ENCODE data around the gene CEP112.

Gene CEP112

DNA sequence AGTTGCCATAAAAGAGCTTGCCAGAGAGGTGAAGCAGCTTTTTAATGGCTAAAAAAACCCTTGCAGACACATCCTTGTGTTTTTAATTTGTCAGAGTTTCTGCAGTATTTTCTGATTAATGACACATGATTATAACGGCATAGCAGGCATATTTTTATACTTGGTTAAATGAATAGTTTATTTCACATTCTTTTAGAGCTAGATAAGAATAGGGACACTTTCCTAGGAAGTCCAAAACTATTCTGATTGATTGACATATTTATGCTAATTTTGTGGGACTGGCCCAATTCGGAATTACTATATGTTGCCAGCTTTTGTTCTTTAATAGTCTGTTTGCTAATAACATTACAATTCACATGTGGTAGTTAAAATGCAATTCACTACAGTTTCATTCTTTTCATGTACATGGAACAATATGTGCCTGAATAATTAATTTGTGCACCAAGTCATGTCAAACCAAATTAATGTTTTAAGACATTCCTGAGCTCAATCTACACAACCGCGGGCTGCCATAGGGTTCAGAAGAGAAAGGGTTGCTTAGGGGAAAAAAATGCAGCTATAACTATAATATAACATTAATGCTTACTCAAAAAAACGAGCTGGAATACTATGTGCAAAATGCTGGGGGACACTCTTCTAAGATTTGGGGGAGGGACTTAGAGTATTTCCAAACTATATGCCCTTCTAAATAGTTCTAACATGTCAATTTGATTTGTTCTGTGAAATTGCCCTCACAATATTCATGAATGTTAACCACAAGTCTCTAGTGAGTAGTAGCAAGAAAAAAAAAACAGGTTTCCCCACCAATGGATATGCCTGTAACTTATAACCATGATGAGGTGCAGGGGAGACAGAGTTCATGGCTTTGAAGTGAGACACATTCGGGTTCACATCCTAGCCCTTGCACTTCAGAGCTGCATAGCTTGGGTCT is 305.4 kb downstream of the CEP112 start:
- DNase-seq (ENCODE audit: low spot score) = no peak
- TF ChIP-seq CTCF (IDR thresholded peaks at IDR 0.05; ENCODE audit: extremely low read depth, insufficient read depth, missing control alignments) = no peak
- in situ Hi-C loops (cut with MboI; ENCODE audit: low pct_unique_long_range_greater_than_20kb, low sequenced_read_pairs, unreplicated experiment) = no loop called here

DNA sequence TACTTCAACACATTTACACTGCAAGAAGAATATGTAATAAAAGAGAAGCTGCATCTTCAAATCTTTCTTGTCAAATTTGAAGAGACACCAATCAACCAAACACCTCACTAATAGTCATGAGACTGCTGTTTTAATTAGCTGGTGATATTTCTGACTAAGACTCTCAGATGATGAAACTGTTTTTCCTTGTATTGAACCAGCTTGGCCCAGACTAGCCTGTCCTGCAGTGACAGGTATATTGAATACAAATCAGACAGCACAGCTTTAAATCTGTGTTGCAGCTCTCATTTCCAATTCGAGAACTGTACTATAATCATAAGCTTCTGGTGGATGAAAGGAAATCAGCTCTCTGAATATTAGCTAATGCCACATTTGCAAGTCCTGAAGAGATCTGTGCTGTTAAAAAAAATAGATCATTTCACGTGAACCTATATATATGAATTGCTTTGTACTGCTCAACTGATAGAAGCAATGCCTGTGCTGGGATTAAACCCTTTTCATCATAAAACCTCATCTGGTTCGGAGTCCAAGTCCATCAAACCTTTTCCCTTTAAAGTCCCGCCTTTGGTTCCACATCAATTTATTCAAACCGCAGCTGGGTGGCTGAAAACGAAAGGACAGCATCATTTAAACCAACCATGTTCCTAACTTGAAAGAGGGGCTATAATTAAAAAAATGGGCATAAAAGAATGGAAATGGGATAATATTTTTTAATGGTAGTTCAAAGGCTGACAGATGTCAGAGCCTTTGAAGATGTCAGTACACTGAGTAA is 306.2 kb downstream of the CEP112 start:
- in situ Hi-C loops (cut with MboI; ENCODE audit: low pct_unique_long_range_greater_than_20kb, low sequenced_read_pairs, unreplicated experiment) = no loop called here
- no peak for TF ChIP-seq CTCF (IDR thresholded peaks at IDR 0.05; ENCODE audit: extremely low read depth, insufficient read depth, missing control alignments)
- no peak for DNase-seq (ENCODE audit: low spot score)

DNA sequence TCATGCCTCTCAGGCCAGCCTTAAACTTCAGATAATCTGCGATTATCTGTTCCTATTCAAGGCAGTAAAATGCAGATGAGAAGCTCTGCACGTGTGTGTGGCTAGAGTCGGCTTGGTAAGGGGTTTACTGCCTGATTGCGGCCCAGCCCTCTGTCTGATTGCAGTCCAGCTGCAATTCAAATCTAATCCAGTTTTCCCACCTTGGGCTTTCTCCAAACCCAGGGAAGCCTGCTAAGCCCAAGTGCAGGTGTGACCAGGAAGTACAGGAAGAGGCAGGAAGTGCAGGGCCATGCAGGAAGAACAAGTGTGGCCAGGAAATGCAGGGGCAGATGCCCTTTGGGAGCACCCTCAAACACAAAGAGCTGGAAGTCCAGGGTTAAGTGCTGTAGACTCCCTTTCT is 314.9 kb downstream of the CEP112 start:
- in situ Hi-C loops (cut with MboI; ENCODE audit: low pct_unique_long_range_greater_than_20kb, low sequenced_read_pairs, unreplicated experiment) = no loop called here
- no peak for DNase-seq (ENCODE audit: low spot score)
- TF ChIP-seq CTCF (IDR thresholded peaks at IDR 0.05; ENCODE audit: extremely low read depth, insufficient read depth, missing control alignments) = no peak

DNA sequence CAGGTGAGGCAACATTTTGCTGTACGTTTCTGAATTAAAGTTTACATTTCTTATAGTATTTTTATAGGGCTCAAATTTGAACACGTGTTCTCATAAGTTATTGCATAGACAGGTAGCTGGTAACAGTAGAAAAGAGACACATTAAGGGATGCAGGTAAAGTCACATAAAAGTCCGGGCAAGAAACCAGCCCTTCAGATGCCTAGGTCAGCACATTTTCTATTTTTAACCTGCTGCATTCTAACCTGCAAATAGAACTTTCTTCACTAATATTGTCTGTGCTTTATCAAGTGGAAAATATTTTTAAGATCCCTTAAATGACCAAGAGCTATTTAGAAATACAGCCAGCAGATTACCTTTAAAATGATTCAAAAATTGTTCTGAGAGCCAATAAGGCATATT is 323.1 kb downstream of the CEP112 start:
- DNase-seq (ENCODE audit: low spot score) = no peak
- in situ Hi-C loops (cut with MboI; ENCODE audit: low pct_unique_long_range_greater_than_20kb, low sequenced_read_pairs, unreplicated experiment) = no loop called here
- TF ChIP-seq CTCF (IDR thresholded peaks at IDR 0.05; ENCODE audit: extremely low read depth, insufficient read depth, missing control alignments) = no peak

DNA sequence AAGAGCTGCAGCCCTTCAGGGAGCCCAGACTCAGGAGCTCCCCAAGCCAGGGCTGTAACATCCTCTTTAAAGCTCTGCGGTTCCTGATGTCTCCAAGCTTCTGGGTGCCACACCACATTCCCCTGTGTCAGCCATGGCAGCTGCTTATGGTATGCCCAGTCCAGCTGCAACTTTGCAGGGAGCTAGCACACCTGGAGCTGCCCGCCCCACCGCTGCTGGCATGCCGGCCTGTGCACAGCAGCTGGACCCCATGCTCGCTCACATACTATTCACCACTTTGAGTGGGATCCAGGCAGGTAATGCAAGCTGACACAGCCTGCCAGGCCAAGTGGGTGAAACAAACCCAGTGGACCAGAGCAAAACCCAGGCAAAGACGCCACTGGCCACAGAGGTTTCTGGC is 324.9 kb downstream of the CEP112 start:
- DNase-seq (ENCODE audit: low spot score) = no peak
- in situ Hi-C loops (cut with MboI; ENCODE audit: low pct_unique_long_range_greater_than_20kb, low sequenced_read_pairs, unreplicated experiment) = no loop called here
- TF ChIP-seq CTCF (IDR thresholded peaks at IDR 0.05; ENCODE audit: extremely low read depth, insufficient read depth, missing control alignments) = no peak

DNA sequence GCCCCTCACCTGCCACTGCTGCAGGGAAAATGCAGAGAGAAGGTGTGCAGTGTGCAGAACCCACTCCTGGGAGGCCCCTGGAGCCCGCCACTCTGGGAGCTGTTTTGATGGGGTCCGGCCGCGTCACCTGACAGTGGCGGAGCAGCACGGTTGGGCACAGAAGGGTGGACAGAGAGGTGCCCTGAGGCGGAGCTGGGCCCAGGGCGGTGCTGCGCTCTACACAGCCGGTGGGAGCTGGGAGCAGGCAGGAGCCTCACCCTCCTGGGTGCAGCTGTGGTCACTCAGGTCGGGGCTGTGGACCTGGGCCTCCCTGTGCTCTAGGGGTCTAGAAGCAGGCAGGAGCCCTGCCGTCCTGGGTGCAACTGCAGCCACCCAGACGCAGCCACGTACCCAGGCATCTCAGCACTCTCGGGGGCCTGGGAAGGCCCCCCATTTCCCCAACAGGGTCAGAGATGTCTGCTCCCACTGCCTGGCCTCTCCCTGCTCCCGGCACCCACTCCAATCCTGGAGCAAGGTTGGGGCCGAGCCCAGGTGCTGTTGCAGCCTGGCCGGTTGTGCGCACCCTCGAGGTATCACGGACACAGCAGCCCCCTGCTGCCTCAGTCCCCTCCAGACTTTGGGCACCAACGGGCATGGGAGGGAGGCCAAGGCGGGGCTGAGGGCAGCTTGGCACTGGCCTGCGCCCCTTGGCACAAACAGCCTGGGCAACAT is 326.1 kb downstream of the CEP112 start:
- no peak for TF ChIP-seq CTCF (IDR thresholded peaks at IDR 0.05; ENCODE audit: extremely low read depth, insufficient read depth, missing control alignments)
- in situ Hi-C loops (cut with MboI; ENCODE audit: low pct_unique_long_range_greater_than_20kb, low sequenced_read_pairs, unreplicated experiment) = no loop called here
- DNase-seq (ENCODE audit: low spot score) = no peak

Data from GM13977 (cell line).